ENCODE results near the gene MNAT1.

GRCh38 chr14:60800409-60800808, 65.8 kb downstream of the MNAT1 start:
- TF ChIP-seq CTCF (conservative IDR thresholded peaks at IDR 0.05; ENCODE audit: low read depth in 2 of 2) (no peak), EZH2 (IDR thresholded peaks at IDR 0.05; ENCODE audit: low read depth, unreplicated experiment) (no peak), JUNB (IDR thresholded peaks at IDR 0.05; ENCODE audit: unreplicated experiment) (no peak), POLR2AphosphoS5 (IDR thresholded peaks at IDR 0.05; ENCODE audit: low read depth) (no peak), REST (IDR thresholded peaks at IDR 0.05; ENCODE audit: unreplicated experiment) (no peak), ZNF462 (CRISPR knock-in tag; IDR thresholded peaks at IDR 0.05) (no peak), NANOG (IDR thresholded peaks at IDR 0.05; ENCODE audit: borderline replicate concordance) (no peak), ETS1 (IDR thresholded peaks at IDR 0.05) (no peak), CREB1 (CRISPR knock-in tag; IDR thresholded peaks at IDR 0.05; ENCODE audit: low read depth) (no peak), EZH2phosphoT487 (IDR thresholded peaks at IDR 0.05; ENCODE audit: unreplicated experiment) (no peak), STAT1 (IDR thresholded peaks at IDR 0.05; ENCODE audit: unreplicated experiment) (no peak)
